NCI-H146 treated with DMSO at 0.1 percent for 48 hours (cell line): ENCODE results near the gene ATG2B.

Experiments
- DNase-seq: peaks from one replicate; lab custom pipeline; 2025; ENCODE audit not compliant: unreplicated experiment; lab: John Stamatoyannopoulos, UW

ATG2B gene

GRCh38 chr14:96274122-96274521 is 89.0 kb downstream of the ATG2B start:
- DNase-seq, result no peak

DNA sequence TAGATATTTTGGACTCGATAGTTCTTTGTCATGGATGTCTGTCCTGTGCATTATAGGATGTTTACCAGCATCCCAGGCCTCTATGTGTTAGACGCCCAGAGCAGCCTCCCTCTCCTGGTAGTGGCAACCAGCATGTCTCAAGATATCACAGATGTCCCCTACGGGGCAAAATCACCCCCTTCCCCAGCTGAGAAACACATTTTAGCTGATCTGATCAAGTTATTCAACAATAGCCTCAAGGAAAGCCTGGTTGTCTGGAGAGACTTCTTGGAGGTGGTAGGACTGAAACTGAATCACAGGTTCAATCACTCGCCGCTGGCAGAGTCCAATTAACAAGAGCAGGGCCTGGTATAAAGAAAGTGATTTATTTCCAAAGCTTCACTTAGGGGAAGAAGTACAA is 89.5 kb downstream of the ATG2B start:
- DNase-seq, result no peak

DNA sequence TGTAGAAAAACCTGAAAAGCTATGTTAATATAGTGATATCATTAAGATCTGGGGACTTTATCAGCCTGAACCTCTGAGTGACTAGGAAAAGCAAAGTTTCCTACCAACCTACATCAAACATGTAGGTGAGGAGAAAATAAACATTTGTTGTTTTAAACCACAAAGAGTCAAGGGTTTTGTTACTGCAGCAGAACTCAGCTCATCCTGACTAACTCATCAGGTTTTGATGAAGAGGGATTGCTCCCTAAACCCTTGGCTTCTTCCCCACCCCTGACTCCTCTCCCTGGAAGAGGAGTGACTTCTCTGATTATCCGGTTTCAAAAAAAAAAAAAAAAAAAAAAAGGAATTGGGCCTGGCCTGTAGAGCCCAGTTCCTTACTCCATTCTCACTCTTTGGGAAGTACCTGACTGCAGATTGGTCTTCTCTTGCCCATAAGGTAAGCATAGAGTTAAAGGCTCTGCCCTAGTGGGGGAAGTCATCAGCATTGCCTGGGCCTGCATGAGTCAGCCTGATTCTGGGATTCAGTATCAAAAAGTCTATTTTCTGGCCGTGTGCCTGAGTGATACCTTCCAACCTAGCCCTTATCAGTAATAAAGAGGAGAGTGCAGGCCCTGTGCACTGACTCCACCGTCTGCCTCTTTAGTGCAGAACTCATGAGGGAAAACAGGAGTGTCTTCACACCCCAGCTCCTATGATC is 90.2 kb downstream of the ATG2B start:
- DNase-seq, result no peak

- DNase-seq, result no peak
Measured at GRCh38 chr14:96271421-96271762, 91.7 kb downstream of the ATG2B start.

- no peak for DNase-seq
Measured at GRCh38 chr14:96270565-96271420, 92.3 kb downstream of the ATG2B start.

DNA sequence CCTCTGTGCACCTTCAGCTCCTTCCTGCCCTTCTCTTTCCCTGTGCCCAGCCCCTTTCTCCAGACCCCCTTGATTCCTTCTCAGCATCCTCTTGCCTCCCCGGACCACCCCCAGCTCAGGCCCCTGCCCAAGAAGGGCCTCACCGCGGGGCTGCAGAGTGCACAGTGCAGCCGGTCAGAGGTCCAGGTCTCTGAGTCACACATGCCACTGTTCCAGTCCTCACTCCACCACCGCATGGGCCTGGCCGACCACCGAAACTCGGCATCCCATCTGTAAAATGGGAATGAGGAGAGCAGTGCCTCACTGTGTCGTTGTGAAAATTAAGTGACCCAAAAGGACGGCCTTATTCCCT is 93.8 kb downstream of the ATG2B start:
- no peak for DNase-seq

- no peak for DNase-seq
Measured at GRCh38 chr14:96268431-96269358, 94.4 kb downstream of the ATG2B start.

DNA sequence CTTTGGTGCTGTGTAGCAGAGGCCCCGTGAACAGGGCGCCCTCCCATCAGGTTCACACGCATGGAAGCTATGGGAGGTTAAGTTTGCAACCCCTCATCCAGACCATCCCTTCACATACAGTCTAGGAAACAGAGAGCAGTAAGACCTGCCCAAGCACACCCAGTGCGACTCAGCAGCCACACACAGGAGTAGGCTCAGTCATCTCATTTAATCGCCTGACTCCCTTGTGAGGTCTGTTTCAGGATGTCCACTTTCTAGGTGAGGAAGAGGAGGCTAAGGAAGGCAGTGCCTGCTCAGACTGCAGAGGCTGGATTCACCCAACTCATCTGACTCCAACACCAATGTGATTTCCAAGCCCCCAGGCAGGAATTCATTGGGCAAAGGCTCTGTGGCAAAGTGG is 95.2 kb downstream of the ATG2B start:
- no peak for DNase-seq

GRCh38 chr14:96267336-96267735 is 95.8 kb downstream of the ATG2B start:
- DNase-seq, result peak; percentile 26

DNA sequence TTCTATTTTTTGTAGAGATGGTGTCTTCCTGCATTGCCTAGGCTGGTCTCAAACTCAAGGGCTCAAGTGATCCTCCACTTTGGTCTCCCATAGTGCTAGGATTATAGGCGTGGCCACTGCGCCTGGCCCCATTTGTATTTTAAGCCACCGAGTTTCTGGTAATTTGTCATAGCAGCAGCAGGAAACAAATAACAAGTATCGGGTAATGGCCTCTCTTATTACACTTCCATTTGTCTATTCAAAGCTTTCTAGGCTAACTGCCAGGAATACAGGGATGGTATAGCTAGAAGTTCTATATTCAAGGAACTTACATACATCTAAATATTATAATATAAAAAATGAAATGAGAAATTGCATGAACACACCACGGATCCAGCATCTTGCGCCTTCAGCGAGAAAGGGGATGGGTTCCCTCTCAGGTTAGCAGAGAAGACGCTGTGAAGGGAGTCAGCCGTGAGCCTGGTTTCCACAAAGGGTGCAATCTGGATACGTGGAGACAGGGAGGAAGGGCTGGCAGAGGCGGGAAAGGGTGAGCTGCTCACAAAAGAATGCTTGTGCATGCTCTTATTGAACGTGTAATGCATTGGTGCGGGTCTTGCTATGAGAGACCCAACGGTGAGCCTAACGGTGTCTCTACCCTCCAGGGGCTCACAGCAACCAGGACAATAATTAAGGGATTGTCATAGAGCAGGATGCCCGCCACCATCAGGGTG is 97.6 kb downstream of the ATG2B start:
- DNase-seq, result no peak

DNA sequence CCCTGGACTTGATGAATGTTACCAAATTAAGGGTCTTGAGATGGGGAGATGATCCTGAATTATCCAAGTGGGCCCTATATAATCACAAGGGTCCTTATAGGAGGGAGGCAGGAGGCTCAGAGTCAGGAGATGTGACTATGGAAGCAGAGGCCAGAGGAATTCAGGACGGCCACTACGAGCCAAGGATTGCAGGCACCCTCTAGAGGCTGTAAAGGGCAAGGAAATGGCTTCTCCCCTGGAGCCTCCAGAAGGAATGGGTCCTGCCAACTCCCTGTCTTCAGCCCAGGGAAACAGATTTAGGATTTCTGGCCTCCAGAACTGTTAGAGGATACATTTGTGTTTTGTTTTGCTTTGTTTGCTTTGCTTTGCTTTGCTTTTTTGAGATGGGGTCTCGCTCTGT is 98.3 kb downstream of the ATG2B start:
- peak; percentile 3 for DNase-seq

GRCh38 chr14:96264200-96264553 is 99.0 kb downstream of the ATG2B start:
- no peak for DNase-seq

- DNase-seq, result no peak
Measured at GRCh38 chr14:96263347-96264199, 99.6 kb downstream of the ATG2B start.

DNA sequence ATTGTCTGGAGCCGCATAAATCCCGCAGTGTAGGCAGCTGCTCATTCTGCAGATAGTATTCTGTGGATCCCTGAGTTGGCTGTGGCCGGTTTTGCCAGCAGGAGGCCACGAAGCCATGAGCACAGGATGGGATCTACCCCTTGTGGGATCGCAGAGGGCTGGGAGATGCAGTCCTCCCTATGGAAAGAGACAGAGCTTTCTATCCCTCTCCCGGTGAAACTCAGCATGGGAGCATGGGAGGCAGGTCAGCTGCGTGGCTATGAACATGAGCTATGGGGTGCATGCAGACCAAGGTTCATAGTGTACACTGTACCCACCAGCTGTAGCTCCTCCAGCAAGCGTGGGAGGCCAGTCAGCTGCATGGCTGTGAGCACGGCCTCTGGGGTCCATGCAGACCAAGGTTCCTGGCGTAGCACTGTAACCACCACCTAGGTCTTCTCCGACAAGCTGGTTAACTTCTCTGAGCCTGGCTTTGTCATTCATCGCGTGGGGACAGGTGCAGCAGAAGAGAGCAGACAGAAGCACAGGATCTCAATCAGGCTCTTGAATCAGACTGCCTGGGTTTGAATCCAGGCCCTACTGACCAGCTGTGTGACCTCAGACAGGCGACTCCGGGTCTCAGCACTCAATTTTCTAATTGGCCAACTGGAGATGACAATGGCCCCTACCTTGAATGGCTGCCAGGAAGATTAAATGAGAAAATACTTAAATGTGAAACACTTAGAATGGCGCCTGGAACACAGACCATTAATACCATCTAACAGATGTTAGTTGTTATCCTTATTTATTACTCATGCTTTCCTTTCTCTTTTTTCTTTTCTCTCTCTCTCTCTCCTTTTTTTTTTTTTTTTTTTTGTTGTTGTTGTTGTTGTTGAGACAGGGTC is 101.1 kb downstream of the ATG2B start:
- no peak for DNase-seq

DNA sequence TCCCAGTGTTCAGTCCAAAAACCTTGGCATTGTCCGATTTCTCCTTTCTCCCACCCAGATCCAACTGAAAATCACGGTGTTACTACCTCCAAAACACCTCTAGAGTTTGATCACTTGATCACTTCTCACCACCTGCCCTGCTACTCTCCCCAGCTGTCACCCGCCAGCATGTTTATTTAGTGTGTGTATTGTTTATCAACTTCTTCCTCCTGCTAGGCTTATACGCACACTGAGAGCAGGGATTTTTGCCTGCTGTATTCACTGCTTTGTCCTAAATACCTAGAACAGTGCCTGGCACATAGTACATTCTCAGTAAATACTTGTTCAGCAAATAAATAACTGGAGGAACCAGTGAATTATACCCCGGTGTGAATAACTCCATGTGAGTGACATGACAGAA is 102.1 kb downstream of the ATG2B start:
- peak; percentile 4 for DNase-seq

GRCh38 chr14:96260341-96260821 is 102.8 kb downstream of the ATG2B start:
- DNase-seq, result no peak

GRCh38 chr14:96257900-96258299 is 105.2 kb downstream of the ATG2B start:
- DNase-seq, result no peak

- DNase-seq, result no peak
Measured at GRCh38 chr14:96257056-96257455, 106.1 kb downstream of the ATG2B start.

- no peak for DNase-seq
Measured at GRCh38 chr14:96256407-96256806, 106.7 kb downstream of the ATG2B start.
